Thyroid gland (tissue), 4 donors: Measurements from ENCODE around the gene BTN1A1. TPM values are rescaled to one million over a fixed set of nuclear protein-coding genes. Genes with fewer than 3 reads are reported as not detected.
A peak's percentile ranks its signal among the peaks of the same experiment; 100 is the strongest.

Experiments used
- DNase-seq, 2 donors: peaks; one replicate each; pipeline ENCODE4 v3.0.0-alpha.2; 2019
- H3K27ac ChIP-seq, 3 donors: fragments of 200-600 bp; sonication (generic); 1 replicate in 2 of 3; 2 replicates in 1 of 3; pipeline ENCODE4 v1.5.1; 2016 to 2019; ENCODE audit warnings: mild to moderate bottlenecking in 1 of 3, moderate library complexity in 1 of 3
- H3K27me3 ChIP-seq: fragments of 200-600 bp; sonication (generic); one replicate; pipeline ENCODE4 v1.5.1; 2019
- H3K36me3 ChIP-seq, 2 donors: fragments of 200-600 bp; sonication (generic); one replicate each; pipeline ENCODE4 v1.5.1; 2016 to 2019
- H3K4me1 ChIP-seq, 2 donors: fragments of 200-600 bp; sonication (generic); one replicate each; pipeline ENCODE4 v1.5.1; 2017 to 2019
- H3K4me3 ChIP-seq, 3 donors: fragments of 200-600 bp; sonication (generic); replicated peaks in 1 of 3; 1 replicate in 2 of 3; 2 replicates in 1 of 3; pipeline ENCODE4 v1.5.1; 2016; ENCODE audit warnings: mild to moderate bottlenecking in 1 of 3
- H3K9me3 ChIP-seq: fragments of 200-600 bp; sonication (generic); one replicate; pipeline ENCODE4 v1.5.1; 2017
- CTCF ChIP-seq, 6 experiments: fragments of 200-600 bp in 3 of 6; fragments of 450-650 bp in 3 of 6; sonication (generic) in 3 of 6; IDR thresholded peaks; one replicate each; pipeline ENCODE4 v1.5.1; 2016 to 2019; ENCODE audit warnings: antibody characterized with exemption in 6 of 6, mild to moderate bottlenecking in 2 of 6, inconsistent platforms in 1 of 6, moderate library complexity in 1 of 6
- POLR2A ChIP-seq, 2 donors: fragments of 450-650 bp; IDR thresholded peaks; one replicate each; pipeline ENCODE4 v1.6.1; 2017; ENCODE audit warnings: antibody characterized with exemption in 2 of 2, mild to moderate bottlenecking in 2 of 2, moderate library complexity in 1 of 2
- WGBS, 2 donors: methylation state at CpG; one replicate each; pipeline ENCODE4 v1.1.5; 2017; 5-methylcytosine and 5-hydroxymethylcytosine counted together
- intact Hi-C: fragments of 100-400 bp; cut with DNase I; formaldehyde crosslinking; loops from one replicate; pipeline ENCODE4 v1.15.1; 2023
- total RNA-seq, 4 donors: library from RNA; depleted of rRNA; stranded (reverse); fragments of >200 nt; gene quantifications; one replicate each; pipeline ENCODE4 v1.2.3, GENCODE V29; 2016

The BTN1A1 gene
- total RNA-seq, 4 donors from 2014 or later = not detected

- intact Hi-C loops = no loop called here
- no peaks in the 10 kb centered on the region for H3K27me3 ChIP-seq
These were observed 26.8 kb downstream of the BTN1A1 start for GRCh38 chr6:26526928-26527327.

DNA sequence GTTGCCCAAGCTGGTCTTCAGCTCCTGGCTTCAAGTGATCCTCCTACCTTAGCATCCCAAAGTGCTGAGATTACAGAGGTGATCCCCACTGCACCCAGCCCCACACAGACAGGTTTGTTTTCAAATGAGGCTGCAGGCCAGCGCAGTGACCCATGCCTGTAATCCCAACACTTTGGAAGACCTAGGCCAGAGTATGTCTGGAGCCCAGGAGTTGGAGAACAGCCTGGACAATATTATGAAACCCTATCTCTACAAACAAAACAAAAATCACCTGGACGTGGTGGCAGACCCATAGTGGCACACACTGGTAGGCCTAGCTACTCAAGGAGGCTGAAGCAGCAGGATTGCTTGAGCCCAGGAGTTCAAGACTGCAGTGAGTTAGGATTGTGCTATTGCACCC lies 30.1 kb downstream of the BTN1A1 start:
- no peak for DNase-seq
- H3K4me3 ChIP-seq = no peak overlapping the region
- TF ChIP-seq POLR2A (IDR thresholded peaks at IDR 0.05) (no peak), CTCF (IDR thresholded peaks at IDR 0.05) (no peak)
- no peaks in the 10 kb centered on the region for H3K4me1 ChIP-seq
- intact Hi-C loops = no loop called here
- H3K27ac ChIP-seq = no peak overlapping the region
- H3K36me3 ChIP-seq = no peaks in the 10 kb centered on the region
- WGBS, 2 donors = 80 to 100% methylated on average over 1 to 2 of the region's 2 CpGs
- no peaks in the 10 kb centered on the region for H3K27me3 ChIP-seq
- no peaks in the 10 kb centered on the region for H3K9me3 ChIP-seq

More at GRCh38 chr6:26526928-26527327, 26.8 kb downstream of the BTN1A1 start:
- WGBS, 2 donors = 97 to 98% methylated on average over 1 of the region's 1 CpG
- no peak for TF ChIP-seq CTCF (IDR thresholded peaks at IDR 0.05)
- no peak for TF ChIP-seq POLR2A (IDR thresholded peaks at IDR 0.05)
- no peaks in the 10 kb centered on the region for H3K9me3 ChIP-seq
- H3K36me3 ChIP-seq = no peaks in the 10 kb centered on the region
- no peak overlapping the region for H3K27ac ChIP-seq
- H3K4me1 ChIP-seq = no peaks in the 10 kb centered on the region
- no peak overlapping the region for H3K4me3 ChIP-seq
- DNase-seq = no peak

GRCh38 chr6:26531897-26532296 lies 31.8 kb downstream of the BTN1A1 start:
- intact Hi-C loops = no loop called here
- 96 to 100% methylated on average over 1 of the region's 1 CpG for WGBS, 2 donors
- TF ChIP-seq POLR2A (IDR thresholded peaks at IDR 0.05) (no peak), CTCF (IDR thresholded peaks at IDR 0.05) (no peak)

GRCh38 chr6:26532699-26533531 lies 32.8 kb downstream of the BTN1A1 start:
- 2 to 4% methylated on average over 28 of the region's 28 CpGs for WGBS, 2 donors
- H3K9me3 ChIP-seq = no peaks in the 10 kb centered on the region
- H3K4me1 ChIP-seq = peaks cover 10 to 11% of the 10 kb centered on the region in 2 donors
- H3K27me3 ChIP-seq = no peaks in the 10 kb centered on the region
- peak overlapping the region; percentile 51 to 85 (median 76) for H3K27ac ChIP-seq
- H3K36me3 ChIP-seq = no peaks in the 10 kb centered on the region
- peak; percentile 80 to 83 for DNase-seq
- intact Hi-C loops = no loop called here
- TF ChIP-seq POLR2A (IDR thresholded peaks at IDR 0.05) = no peak
- TF ChIP-seq CTCF (IDR thresholded peaks at IDR 0.05) = no peak
- H3K4me3 ChIP-seq = peak overlapping the region; percentile 39 to 58 (median 42)

More at GRCh38 chr6:26531897-26532296, 31.8 kb downstream of the BTN1A1 start:
- Histone ChIP-seq H3K9me3 (no peaks in the 10 kb centered on the region), H3K36me3 (no peaks in the 10 kb centered on the region), H3K4me3 (no peak overlapping the region), H3K27me3 (no peaks in the 10 kb centered on the region), H3K4me1 (peaks cover 9 to 10% of the 10 kb centered on the region in 2 donors), H3K27ac (no peak overlapping the region)
- no peak for DNase-seq

- Histone ChIP-seq H3K36me3 (no peaks in the 10 kb centered on the region), H3K4me1 (peaks cover 10 to 11% of the 10 kb centered on the region in 2 donors), H3K27ac (peak overlapping the region; percentile 51 to 85 (median 76)), H3K9me3 (no peaks in the 10 kb centered on the region), H3K4me3 (peak overlapping the region in 2 of 3 donors; percentile 39 to 58), H3K27me3 (no peaks in the 10 kb centered on the region)
- no peak for TF ChIP-seq POLR2A (IDR thresholded peaks at IDR 0.05)
- TF ChIP-seq CTCF (IDR thresholded peaks at IDR 0.05) = no peak
- no peak for DNase-seq
- WGBS, 2 donors = 3 to 5% methylated on average over 1 of the region's 1 CpG
- intact Hi-C loops = no loop called here
These were observed 33.4 kb downstream of the BTN1A1 start for GRCh38 chr6:26533532-26533931.
